Adipocyte (in vitro differentiated cells): Measurements from ENCODE around the gene PRODH.
"Not testable (repeated sequence)": the region's sequence is repeated elsewhere in the genome, so short reads cannot be mapped to it uniquely, and the experiment has no call there.

Experiments used
- DNase-seq: peaks from one replicate; pipeline ENCODE4 v3.0.0-alpha.2; 2015; ENCODE audit warnings: low read depth
- H3K27me3 ChIP-seq: replicated peaks from 2 replicates; pipeline ENCODE4 v1.7.0; 2013; ENCODE audit warnings: mild to moderate bottlenecking, low read length, moderate library complexity; ENCODE audit not compliant: control insufficient read depth, insufficient read depth
- H3K36me3 ChIP-seq: 2 replicates; pipeline ENCODE4 v1.7.0; 2013; ENCODE audit warnings: low read length, mild to moderate bottlenecking, moderate library complexity; ENCODE audit not compliant: control insufficient read depth, insufficient read depth, severe bottlenecking
- H3K4me1 ChIP-seq: 2 replicates; pipeline ENCODE4 v1.7.0; 2013; ENCODE audit warnings: mild to moderate bottlenecking, low read length, moderate library complexity; ENCODE audit not compliant: control insufficient read depth, insufficient read depth
- H3K4me3 ChIP-seq: 2 replicates; pipeline ENCODE4 v1.7.0; 2013; ENCODE audit warnings: mild to moderate bottlenecking, low read length, moderate library complexity
- H3K9ac ChIP-seq: 2 replicates; pipeline ENCODE4 v1.7.0; 2013; ENCODE audit warnings: mild to moderate bottlenecking, low read length, moderate library complexity
- H3K9me3 ChIP-seq: 2 replicates; pipeline ENCODE4 v1.7.0; 2013; ENCODE audit warnings: mild to moderate bottlenecking, low read length, moderate library complexity; ENCODE audit not compliant: control insufficient read depth

Gene PRODH

GRCh38 chr22:18888115-18888514 is 48.0 kb downstream of the PRODH start:
- H3K36me3 ChIP-seq: no peaks in the 10 kb centered on the region
- H3K9me3 ChIP-seq: no peaks in the 10 kb centered on the region
- H3K4me3 ChIP-seq: no peak overlapping the region
- no peak for DNase-seq
- H3K4me1 ChIP-seq: no peaks in the 10 kb centered on the region
- no peaks in the 10 kb centered on the region for H3K27me3 ChIP-seq
- no peak overlapping the region for H3K9ac ChIP-seq

GRCh38 chr22:18884465-18884864 is 51.6 kb downstream of the PRODH start:
- not testable (repeated sequence) for DNase-seq, H3K36me3 ChIP-seq, H3K9ac ChIP-seq, H3K4me3 ChIP-seq, H3K9me3 ChIP-seq, H3K4me1 ChIP-seq, H3K27me3 ChIP-seq

- not testable (repeated sequence) for H3K4me1 ChIP-seq, DNase-seq
Observed at GRCh38 chr22:18881260-18881659, 54.8 kb downstream of the PRODH start.

More at GRCh38 chr22:18881260-18881659, 54.8 kb downstream of the PRODH start:
- not testable (repeated sequence) for H3K36me3 ChIP-seq, H3K27me3 ChIP-seq, H3K9me3 ChIP-seq, H3K9ac ChIP-seq, H3K4me3 ChIP-seq
